Activated CD4-positive, alpha-beta T cell treated with anti-CD3 and anti-CD28 coated beads, Interleukin-2, amount 10 ng/mL, durations not matched to agents 24 days and 14 days (primary cell): ENCODE results near the gene COL13A1. TPM values are rescaled to one million over a fixed set of nuclear protein-coding genes. Genes with fewer than 3 reads are reported as not detected.

ENCODE experiments used
- DNase-seq: peaks from one replicate; pipeline ENCODE4 v3.0.0; 2022
- H3K27ac Mint-ChIP-seq: one replicate; pipeline ENCODE4 v1.8.0; 2022; ENCODE audit warnings: mild to moderate bottlenecking, mixed read lengths
- H3K27me3 Mint-ChIP-seq: one replicate; pipeline ENCODE4 v1.8.0; 2022; ENCODE audit warnings: mixed read lengths
- H3K36me3 Mint-ChIP-seq: one replicate; pipeline ENCODE4 v1.8.0; 2022; ENCODE audit warnings: low read depth, mild to moderate bottlenecking, mixed read lengths
- H3K4me1 Mint-ChIP-seq: one replicate; pipeline ENCODE4 v1.8.0; 2021; ENCODE audit warnings: mixed read lengths
- H3K4me3 Mint-ChIP-seq: one replicate; pipeline ENCODE4 v1.8.0; 2022; ENCODE audit warnings: mild to moderate bottlenecking, moderate library complexity, mixed read lengths
- H3K9me3 Mint-ChIP-seq: one replicate; pipeline ENCODE4 v1.8.0; 2021; ENCODE audit warnings: mixed read lengths
- intact Hi-C: fragments of 100-400 bp; cut with micrococcal nuclease; formaldehyde crosslinking; loops from one replicate; pipeline ENCODE4 v1.15.1; 2023
- total RNA-seq: library from RNA; stranded (reverse); gene quantifications from 2 replicates; pipeline ENCODE4 v1.2.3, GENCODE V29; 2022

The COL13A1 gene
- total RNA-seq, 1 donor from 2014 or later: not detected

DNA sequence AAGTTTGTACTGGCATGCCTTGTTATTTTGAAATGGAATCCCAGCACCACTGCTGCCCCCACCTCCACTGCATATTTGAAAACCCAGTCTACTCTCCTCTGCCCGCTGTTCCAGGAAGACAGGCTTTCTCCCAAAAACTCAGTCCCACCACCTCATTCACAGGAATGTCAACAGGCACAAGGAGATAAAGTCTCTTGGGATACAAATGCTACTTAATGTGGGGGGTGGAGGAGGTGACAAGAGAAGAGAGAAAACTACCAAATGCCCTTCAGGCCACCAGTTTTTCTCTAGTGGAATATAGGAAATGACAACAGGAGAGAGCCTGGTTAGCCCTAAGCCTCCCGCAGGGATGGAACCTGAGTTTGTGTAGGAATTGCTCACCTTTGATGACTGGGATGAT is 1.0 kb upstream of the COL13A1 start:
- Mint-ChIP-seq H3K4me3 (no peak overlapping the region), H3K27me3 (peaks cover 45% of the 10 kb centered on the region), H3K36me3 (no peaks in the 10 kb centered on the region), H3K27ac (no peak overlapping the region), H3K4me1 (no peaks in the 10 kb centered on the region), H3K9me3 (peaks cover 3% of the 10 kb centered on the region)
- DNase-seq: no peak
- intact Hi-C loops: no loop called here

DNA sequence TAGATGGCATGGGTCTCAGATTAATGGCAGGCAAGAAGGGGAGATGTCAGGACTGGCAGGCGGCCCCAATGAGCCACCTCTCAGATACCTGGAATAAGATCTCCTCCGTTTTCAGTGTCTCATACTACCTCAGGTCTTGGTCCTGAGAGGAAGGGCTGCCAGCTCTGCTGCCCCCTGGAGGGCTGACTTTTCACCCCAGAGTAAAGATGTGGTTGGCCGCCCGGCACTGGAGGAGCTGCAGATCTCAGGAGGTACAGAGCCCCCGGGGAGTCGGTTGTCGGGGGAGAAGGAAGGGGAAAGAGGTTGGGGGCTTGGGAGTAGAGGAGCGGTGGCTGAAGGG is 642 bp upstream of the COL13A1 start:
- Mint-ChIP-seq H3K27ac (no peak overlapping the region), H3K4me3 (no peak overlapping the region), H3K4me1 (no peaks in the 10 kb centered on the region), H3K9me3 (no peaks in the 10 kb centered on the region), H3K36me3 (no peaks in the 10 kb centered on the region), H3K27me3 (peaks cover 48% of the 10 kb centered on the region)
- peak; percentile 77 for DNase-seq
- intact Hi-C loops: no loop called here

DNA sequence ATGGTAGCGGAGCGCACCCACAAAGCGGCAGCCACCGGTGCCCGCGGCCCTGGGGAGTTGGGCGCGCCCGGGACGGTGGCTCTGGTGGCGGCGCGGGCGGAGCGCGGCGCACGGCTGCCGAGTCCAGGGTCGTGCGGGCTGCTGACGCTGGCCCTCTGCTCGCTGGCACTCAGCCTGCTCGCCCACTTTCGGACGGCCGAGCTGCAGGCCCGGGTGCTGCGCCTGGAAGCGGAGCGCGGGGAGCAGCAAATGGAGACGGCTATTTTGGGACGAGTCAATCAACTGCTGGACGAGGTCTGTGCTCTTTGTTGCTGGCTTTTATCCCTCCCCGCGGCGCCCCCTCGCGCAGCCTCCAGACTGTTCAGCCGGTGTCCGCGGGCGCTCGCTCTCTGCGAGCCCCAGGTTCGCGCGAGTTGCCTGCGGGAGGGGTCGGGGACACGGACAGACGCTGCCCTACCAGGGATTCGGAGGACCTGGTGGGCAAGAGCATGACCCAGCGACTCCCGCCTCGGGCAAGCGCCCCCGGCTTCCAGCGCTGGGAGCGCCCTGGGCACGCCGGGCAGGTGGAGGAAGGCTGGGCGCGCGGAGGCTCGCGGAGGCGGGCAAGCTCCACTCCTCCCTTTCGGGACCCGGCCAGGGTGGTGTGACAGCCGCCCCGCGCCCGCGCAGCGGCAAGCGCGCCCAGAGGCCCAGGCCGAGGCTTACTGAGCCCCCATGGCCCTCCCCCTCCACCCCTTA is 887 bp downstream of the COL13A1 start:
- peaks cover 49% of the 10 kb centered on the region for H3K27me3 Mint-ChIP-seq
- H3K9me3 Mint-ChIP-seq: no peaks in the 10 kb centered on the region

DNA sequence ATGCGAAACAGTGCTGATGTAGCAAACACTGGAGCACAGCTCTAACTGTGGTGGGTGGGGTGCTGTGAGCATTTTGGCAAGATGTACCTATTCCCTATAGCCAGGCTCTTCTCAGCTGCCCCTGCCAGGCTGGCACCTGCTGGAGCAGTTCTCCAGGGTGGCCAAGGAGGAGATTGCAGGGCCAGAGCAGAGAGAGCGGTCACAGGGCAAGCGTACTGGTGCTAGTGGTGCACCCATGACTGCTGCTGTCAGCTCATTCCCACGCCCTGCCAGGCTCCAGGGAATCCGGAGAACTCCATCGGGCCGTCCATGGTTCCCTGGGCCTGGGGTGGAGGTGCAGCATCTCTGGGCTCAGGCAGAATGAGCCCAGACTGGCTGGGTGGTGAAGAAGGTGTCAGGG is 2.1 kb downstream of the COL13A1 start:
- intact Hi-C loops: no loop called here
- no peaks in the 10 kb centered on the region for H3K9me3 Mint-ChIP-seq
- DNase-seq: no peak
- no peaks in the 10 kb centered on the region for H3K4me1 Mint-ChIP-seq
- no peak overlapping the region for H3K27ac Mint-ChIP-seq
- no peaks in the 10 kb centered on the region for H3K36me3 Mint-ChIP-seq
- peaks cover 42% of the 10 kb centered on the region for H3K27me3 Mint-ChIP-seq
- H3K4me3 Mint-ChIP-seq: no peak overlapping the region

More for the DNA sequence above, 887 bp downstream of the COL13A1 start:
- intact Hi-C loops: no loop called here
- no peak for DNase-seq
- Mint-ChIP-seq H3K4me3 (no peak overlapping the region), H3K27ac (no peak overlapping the region), H3K4me1 (no peaks in the 10 kb centered on the region), H3K36me3 (no peaks in the 10 kb centered on the region)

DNA sequence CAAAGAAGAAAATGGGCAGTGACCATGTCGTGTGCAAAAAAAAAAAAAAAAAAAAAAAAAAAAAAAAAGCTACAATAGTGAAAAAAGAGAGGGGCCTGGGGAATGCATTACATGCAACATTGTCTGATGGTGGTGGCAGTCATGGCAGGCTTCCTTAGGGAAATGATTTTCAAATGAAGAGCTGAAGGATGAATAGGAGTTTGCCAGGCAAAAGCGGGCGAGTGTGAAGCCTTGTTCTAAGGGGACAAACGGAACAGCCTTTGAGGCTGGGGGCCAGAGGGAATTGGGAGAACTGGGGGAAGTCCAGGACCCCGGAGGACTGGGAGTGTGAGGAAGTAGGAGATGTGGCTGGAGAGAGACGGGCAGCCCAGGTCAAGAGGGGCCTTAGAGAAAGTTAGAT is 3.1 kb downstream of the COL13A1 start:
- H3K36me3 Mint-ChIP-seq: no peaks in the 10 kb centered on the region
- no peak for DNase-seq
- H3K27ac Mint-ChIP-seq: no peak overlapping the region
- H3K4me1 Mint-ChIP-seq: no peaks in the 10 kb centered on the region
- no peak overlapping the region for H3K4me3 Mint-ChIP-seq
- H3K27me3 Mint-ChIP-seq: peaks cover 39% of the 10 kb centered on the region
- intact Hi-C loops: no loop called here
- no peaks in the 10 kb centered on the region for H3K9me3 Mint-ChIP-seq

DNA sequence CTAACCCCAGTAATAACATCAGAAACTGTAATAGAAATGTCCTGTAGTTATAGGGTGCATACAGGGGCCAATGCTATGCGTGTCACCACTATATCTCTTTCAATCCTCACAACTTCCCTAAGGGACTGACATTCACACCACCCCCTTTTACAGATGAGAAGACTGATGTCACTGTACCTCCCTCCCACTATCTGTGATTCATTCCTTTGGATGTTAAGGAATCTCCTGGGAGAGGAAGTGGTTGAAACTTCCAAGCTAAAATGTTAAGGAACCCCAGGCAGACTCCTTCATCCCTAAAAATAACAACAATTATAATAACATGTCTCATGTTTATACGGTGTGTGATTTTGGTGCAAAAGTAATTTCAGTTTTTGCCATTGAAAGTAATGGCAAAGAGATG is 5.4 kb downstream of the COL13A1 start:
- no peak overlapping the region for H3K27ac Mint-ChIP-seq
- H3K36me3 Mint-ChIP-seq: no peaks in the 10 kb centered on the region
- no peak overlapping the region for H3K4me3 Mint-ChIP-seq
- H3K4me1 Mint-ChIP-seq: no peaks in the 10 kb centered on the region
- peaks cover 20% of the 10 kb centered on the region for H3K27me3 Mint-ChIP-seq
- H3K9me3 Mint-ChIP-seq: no peaks in the 10 kb centered on the region
- no peak for DNase-seq
- intact Hi-C loops: no loop called here

DNA sequence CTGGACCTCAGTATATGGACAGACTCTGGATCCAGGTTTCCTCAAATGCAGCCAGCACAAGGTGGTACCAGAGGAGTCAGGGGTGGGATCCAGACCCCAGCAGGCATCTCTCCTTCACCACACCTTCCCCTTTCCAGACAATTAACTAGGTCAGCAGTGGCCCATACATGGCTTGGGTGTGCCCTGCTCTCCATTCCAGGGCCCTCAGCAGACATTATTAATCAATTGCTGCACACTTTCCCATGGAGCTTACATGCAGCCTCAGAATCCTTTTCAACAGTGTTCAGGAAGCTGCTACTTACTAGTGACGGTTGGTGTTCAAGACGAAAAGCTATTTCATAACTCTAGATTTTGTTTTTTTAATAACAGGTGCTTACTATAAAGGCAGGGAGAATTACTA is 6.0 kb downstream of the COL13A1 start:
- peaks cover 19% of the 10 kb centered on the region for H3K27me3 Mint-ChIP-seq
- H3K27ac Mint-ChIP-seq: no peak overlapping the region
- no peaks in the 10 kb centered on the region for H3K4me1 Mint-ChIP-seq
- no peak for DNase-seq
- H3K4me3 Mint-ChIP-seq: no peak overlapping the region
- H3K9me3 Mint-ChIP-seq: no peaks in the 10 kb centered on the region
- no peaks in the 10 kb centered on the region for H3K36me3 Mint-ChIP-seq
- intact Hi-C loops: no loop called here

DNA sequence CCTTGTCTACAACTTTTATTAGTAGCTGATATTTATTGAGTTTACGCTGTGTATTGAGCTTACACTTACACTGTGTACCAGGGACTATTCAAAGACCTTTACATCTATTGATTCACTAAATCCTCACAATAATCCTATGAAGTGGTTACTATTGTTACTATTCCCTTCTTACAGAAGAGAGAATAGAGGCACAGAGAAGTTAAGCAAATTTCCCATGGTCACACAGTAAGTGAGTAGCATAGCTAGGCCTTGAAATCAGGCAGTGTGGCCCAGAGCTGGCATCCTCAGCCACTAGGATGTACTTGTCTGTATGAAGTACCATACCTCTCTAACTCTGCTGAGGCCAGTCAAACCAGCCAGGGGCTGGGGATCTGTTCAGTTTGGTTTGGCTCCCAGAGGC is 7.6 kb downstream of the COL13A1 start:
- Mint-ChIP-seq H3K4me3 (no peak overlapping the region), H3K9me3 (no peaks in the 10 kb centered on the region), H3K36me3 (no peaks in the 10 kb centered on the region), H3K27ac (no peak overlapping the region), H3K27me3 (peaks cover 9% of the 10 kb centered on the region), H3K4me1 (no peaks in the 10 kb centered on the region)
- intact Hi-C loops: no loop called here
- no peak for DNase-seq

DNA sequence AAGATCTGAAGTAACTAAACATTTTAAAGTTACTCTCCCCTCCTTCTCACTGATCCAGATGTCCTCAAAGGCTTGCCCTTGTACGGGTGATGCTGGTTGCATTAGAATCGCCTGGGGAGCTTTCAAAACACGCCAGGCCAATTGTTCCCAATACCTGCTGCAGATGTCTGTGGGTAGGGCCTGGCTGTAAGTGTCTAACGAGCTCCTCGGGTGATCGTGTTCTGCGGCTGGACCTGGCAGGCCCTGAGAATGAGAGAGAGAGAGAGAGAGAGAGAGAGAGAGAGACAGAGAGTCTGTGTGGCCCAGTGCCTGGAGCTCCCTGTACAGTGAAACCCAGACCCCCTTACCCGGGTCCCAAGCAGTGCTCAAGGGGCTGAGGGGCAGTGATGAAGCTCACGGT is 8.4 kb downstream of the COL13A1 start:
- no peak overlapping the region for H3K27ac Mint-ChIP-seq
- intact Hi-C loops: no loop called here
- DNase-seq: no peak
- peaks cover 4% of the 10 kb centered on the region for H3K27me3 Mint-ChIP-seq
- no peak overlapping the region for H3K4me3 Mint-ChIP-seq
- H3K4me1 Mint-ChIP-seq: no peaks in the 10 kb centered on the region
- no peaks in the 10 kb centered on the region for H3K36me3 Mint-ChIP-seq
- H3K9me3 Mint-ChIP-seq: no peaks in the 10 kb centered on the region

DNA sequence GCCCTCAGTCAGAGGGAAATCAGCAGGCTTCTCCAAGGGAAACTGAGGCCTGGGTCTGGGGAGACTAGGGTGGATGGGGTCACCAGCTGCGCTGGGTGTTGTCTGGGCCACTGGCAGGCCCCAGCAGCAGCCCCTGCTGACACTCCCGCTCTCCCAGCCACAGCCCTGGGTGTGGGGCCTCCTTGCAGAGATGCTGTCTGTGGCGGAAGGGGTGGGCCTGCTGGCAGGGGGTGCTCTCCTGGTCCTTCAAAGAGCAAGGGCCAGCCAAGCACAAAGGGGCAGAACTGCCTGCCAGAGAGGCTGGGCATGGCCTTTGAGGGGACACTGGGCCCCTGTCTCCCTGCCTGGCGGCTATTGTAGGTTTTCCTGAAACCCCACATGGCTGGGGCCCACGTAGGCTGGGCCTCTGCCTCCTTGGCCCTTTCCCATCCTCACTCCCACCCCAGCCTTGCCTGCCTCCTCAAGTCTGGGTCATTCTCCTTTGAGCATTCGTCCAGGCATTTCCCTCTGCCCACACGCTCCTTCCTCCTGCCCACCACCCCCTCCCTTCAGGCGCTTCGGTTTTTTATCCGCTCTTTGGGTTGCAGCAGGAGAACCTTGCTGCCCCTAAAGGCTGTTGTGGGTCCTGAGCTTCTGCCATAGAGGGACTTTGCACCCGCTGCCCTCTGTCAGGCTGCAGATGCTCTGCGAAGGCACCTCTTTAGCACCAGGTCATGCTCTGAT is 9.1 kb downstream of the COL13A1 start:
- intact Hi-C loops: no loop called here
- H3K36me3 Mint-ChIP-seq: no peaks in the 10 kb centered on the region
- no peak overlapping the region for H3K27ac Mint-ChIP-seq
- H3K27me3 Mint-ChIP-seq: peaks cover 3% of the 10 kb centered on the region
- no peaks in the 10 kb centered on the region for H3K9me3 Mint-ChIP-seq
- no peak for DNase-seq
- H3K4me3 Mint-ChIP-seq: no peak overlapping the region
- H3K4me1 Mint-ChIP-seq: no peaks in the 10 kb centered on the region

DNA sequence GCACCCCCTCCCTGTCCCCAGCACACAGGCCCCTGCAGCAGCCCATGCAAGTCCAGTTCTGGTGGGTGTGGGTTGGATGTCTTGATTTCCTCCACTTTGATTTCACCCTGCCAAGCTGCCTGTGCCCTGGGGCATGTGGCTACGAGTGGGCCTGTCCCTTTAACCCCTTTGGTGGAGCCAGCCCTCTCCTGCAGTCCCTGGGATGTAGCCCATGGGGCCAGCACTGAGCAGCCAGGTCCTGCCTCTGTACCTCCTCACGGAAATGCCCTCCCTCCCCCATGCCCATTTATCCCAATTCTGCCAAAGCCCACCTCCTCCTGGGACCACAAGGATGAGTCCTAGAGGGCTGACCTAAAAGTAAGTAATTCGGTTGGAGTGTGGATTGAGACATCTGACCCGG is 11.9 kb downstream of the COL13A1 start:
- no peak for DNase-seq
- no peak overlapping the region for H3K4me3 Mint-ChIP-seq
- H3K9me3 Mint-ChIP-seq: peaks cover 4% of the 10 kb centered on the region
- H3K36me3 Mint-ChIP-seq: no peaks in the 10 kb centered on the region
- H3K4me1 Mint-ChIP-seq: peaks cover 12% of the 10 kb centered on the region
- H3K27me3 Mint-ChIP-seq: peaks cover 3% of the 10 kb centered on the region
- intact Hi-C loops: no loop called here
- H3K27ac Mint-ChIP-seq: no peak overlapping the region

DNA sequence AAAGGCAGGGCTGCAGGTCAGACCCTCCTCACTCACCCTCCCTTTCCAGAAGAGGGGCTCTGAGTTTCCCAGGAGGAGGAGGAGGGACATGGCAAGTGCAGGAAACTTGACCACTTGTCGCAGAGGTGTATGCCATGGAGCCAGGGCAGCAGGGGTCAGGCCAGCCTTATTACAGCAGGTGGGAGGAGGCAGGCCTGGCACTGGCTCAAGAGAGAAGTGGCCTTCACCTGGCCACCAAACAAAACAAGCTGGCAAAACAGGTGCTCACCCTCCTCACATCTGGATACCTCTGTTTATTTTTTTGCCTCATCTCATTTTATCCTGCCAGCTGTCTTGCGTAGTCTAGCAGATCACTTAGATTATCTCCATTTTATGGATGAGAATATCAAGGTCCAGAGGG is 12.5 kb downstream of the COL13A1 start:
- peaks cover 3% of the 10 kb centered on the region for H3K27me3 Mint-ChIP-seq
- no peak overlapping the region for H3K4me3 Mint-ChIP-seq
- intact Hi-C loops: no loop called here

DNA sequence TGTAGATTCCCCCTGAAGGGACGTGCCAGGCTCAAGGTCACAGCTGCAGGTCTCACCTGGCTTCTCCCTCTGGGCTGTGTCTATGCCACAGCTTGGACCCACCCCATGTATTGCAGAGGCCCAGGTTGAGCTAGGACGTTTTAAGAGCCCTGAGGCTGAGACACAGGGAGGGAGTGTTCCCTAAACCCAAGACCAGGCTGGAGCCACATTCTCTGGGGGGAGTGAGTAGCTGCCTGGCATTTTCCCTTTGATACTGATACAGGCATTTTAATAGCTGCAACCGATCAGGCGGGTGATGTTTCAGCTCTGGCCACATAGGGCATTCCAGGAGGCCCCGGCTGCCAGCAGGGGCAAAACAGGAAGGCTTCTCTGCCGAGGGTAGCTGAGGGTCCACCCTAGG is 13.4 kb downstream of the COL13A1 start:
- no peak overlapping the region for H3K4me3 Mint-ChIP-seq
- intact Hi-C loops: no loop called here
- H3K27ac Mint-ChIP-seq: no peak overlapping the region
- no peak for DNase-seq
- peaks cover 16% of the 10 kb centered on the region for H3K4me1 Mint-ChIP-seq
- H3K9me3 Mint-ChIP-seq: peaks cover 16% of the 10 kb centered on the region
- peaks cover 5% of the 10 kb centered on the region for H3K27me3 Mint-ChIP-seq
- no peaks in the 10 kb centered on the region for H3K36me3 Mint-ChIP-seq

More for the DNA sequence above, 12.5 kb downstream of the COL13A1 start:
- Mint-ChIP-seq H3K27ac (no peak overlapping the region), H3K36me3 (no peaks in the 10 kb centered on the region), H3K9me3 (peaks cover 10% of the 10 kb centered on the region), H3K4me1 (peaks cover 12% of the 10 kb centered on the region)
- no peak for DNase-seq

DNA sequence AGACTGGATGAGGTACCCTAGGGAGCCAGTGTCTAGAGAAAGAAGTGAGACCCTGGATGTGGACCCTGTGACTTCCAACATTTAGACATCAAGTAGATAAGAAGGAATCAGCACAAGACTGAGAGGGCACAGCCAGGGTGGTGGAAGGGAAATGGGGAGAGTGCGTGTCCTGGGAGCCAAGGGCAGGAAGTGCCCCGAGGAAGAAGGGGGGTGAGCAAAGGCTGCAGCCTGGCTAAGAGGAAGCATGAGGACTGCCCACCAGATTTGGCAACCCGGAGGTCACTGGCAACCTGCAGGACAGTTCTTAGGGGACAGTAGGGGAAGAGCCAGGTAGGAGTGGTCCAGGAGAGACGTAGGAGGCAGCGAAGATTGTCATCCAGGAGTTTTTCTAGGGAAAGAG is 14.8 kb downstream of the COL13A1 start:
- Mint-ChIP-seq H3K4me3 (no peak overlapping the region), H3K27me3 (peaks cover 5% of the 10 kb centered on the region), H3K36me3 (no peaks in the 10 kb centered on the region)

More for the DNA sequence above, 14.8 kb downstream of the COL13A1 start:
- intact Hi-C loops: no loop called here
- H3K9me3 Mint-ChIP-seq: peaks cover 20% of the 10 kb centered on the region
- peaks cover 17% of the 10 kb centered on the region for H3K4me1 Mint-ChIP-seq
- DNase-seq: no peak
- H3K27ac Mint-ChIP-seq: no peak overlapping the region
